ENCODE measurements around the gene TSHZ2.
"Not testable (repeated sequence)": the region's sequence is repeated elsewhere in the genome, so short reads cannot be mapped to it uniquely, and the experiment has no call there.

The TSHZ2 gene

DNA sequence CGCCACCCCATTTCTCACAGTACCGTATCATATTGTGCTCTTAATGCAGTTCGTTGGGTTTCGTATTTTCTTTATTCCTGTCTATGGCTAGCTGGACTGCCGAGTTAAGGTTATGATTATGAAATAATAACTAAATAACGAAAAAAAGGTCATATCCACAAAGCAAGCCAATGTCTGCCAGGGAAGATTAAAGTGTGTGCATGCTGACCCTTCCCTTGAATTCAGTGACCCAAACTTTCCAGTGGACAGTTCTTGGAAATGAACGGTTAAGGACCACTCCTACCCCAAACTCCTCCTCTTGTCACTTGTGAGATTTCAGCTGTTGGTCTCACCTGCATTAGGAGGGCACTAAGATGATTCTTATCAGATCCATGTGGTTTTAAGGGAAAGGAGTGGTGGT lies 449.9 kb downstream of the TSHZ2 start:
- no peak for DNase-seq (ENCODE audit: low spot score)

DNA sequence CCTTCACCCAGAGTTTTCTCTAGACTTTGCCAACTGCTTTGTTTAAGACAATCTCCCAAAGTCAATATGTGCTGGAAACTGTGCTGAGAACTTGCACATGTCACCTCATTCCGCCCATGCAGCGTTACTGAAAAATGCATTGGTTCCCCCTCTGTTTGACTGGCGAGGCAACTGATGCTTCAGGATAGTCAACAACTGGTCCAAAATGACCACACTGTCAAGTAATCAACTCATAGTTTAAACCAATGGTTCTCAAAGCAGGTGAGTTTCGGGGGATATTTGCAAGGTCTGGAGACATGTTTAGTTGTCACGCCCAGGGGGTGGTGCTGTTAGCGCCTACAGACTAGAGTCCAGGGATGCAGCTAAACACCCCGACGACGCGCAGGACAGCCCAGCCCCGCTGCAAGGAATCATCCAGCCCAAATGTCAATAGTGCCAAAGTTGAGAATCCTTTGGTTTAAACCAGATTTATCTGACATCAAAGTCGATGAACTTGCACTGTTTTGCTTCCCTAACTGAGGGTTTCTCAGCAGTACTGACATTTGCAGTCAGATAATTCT lies 451.5 kb downstream of the TSHZ2 start:
- DNase-seq (ENCODE audit: low spot score), result no peak

- DNase-seq (ENCODE audit: low spot score), result no peak
These were observed 453.3 kb downstream of the TSHZ2 start for GRCh38 chr20:53425481-53425880.

GRCh38 chr20:53425941-53426340 lies 453.8 kb downstream of the TSHZ2 start:
- DNase-seq (ENCODE audit: low spot score), result no peak

DNA sequence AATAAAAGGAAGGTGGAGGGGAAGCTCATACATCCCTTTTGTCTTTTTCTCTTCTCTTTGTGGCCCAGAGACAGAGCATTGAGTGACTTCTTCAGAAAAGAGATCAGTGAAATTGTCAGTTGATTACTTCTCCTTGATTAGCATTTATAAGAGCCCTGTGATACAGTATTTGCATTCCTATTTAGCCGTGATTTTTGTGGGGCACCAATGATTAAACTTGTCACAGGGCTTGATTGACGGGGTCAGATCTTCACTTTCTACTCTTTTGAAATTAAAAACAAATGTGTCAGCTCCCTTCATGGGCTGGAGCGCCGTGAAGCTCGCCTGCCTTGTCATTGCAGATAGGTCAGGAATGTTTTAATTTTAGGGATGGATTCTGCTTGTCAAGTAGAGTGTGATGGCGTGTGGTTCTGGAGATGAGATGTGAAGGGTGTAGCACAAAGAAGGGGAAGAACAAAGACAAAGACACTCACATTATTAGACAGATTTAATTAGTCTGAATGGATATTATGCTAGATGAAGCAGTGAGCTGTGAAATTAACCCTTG lies 454.7 kb downstream of the TSHZ2 start:
- no peak for DNase-seq (ENCODE audit: low spot score)

DNA sequence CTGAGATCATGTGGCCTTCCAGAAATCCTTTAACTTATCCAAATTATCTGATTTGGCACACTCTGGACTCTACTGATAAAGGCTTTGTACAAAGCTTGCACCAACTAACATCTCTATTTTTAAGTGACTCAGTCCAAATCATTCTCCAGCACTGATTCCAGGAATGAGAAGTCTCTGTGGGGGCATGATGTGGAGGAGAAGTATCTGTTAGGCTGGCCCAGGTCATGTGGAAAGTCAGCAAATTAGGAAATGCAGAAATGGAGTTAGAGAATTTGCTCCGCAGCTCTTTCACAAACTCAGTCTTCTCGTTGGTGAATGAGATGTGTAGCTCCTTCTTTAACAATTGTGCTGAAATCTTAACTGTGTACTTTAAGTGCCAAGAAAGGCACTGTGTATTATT lies 455.8 kb downstream of the TSHZ2 start:
- DNase-seq (ENCODE audit: low spot score), result no peak

GRCh38 chr20:53428588-53428987 lies 456.4 kb downstream of the TSHZ2 start:
- no peak for DNase-seq (ENCODE audit: low spot score)

DNA sequence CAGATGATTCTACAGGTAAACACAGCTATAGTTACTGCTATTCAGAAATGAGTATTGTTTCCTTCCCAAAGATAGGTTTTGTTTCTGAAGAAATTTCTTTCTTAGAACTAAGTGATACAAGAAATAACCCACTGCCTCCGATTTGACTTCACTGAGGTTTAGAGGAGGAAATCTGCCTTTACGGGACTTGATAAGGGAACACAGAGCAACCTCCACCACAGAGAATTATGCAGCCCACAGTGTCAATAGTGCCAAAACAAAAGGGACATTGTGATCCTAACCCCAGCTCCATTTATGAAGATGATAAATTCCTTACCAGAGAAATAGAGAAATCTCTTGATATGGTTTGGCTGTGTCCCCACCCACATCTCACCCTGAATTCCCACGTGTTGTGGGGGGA lies 456.8 kb downstream of the TSHZ2 start:
- no peak for DNase-seq (ENCODE audit: low spot score)

DNA sequence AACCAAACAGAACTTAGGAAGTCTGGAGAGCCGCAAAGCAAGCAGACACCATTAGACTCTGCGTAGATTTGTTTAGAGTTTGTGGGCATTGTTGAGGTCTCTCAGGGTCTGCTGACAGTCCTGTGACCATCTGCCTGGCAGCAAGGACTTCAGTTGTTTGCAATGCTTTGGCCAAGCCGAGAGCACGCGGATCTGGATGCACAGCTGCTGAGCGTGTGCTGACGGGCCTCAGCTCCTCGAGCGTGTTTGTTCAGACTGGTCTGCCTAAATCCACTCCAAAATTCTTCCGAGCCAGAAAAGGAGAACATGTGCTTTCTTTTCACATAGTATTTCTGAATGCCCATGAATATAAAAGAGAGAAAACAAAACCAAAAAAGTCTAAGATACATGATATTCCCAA lies 462.5 kb downstream of the TSHZ2 start:
- DNase-seq (ENCODE audit: low spot score), result no peak

- DNase-seq (ENCODE audit: low spot score), result not testable (repeated sequence)
These were observed 464.8 kb downstream of the TSHZ2 start for GRCh38 chr20:53436927-53437326.

DNA sequence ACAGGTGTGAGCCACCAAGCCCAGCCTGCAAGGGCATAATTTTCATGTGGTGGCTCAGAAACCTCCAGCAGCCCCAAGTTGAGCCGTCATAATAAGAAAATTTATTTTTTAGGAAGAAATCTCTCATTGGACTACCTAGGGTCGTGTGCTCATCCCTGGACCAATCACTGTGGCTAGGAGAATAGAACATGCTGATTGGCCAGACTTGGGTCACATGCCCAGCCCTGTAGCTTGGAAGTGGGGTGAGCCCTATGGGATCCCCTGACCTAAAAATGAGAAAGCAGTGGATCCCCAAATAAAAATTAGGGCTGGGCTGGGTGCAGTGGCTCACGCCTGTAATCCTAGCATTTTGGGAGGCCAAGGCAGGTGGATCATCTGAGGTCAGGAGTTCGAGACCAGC lies 466.2 kb downstream of the TSHZ2 start:
- no peak for DNase-seq (ENCODE audit: low spot score)

DNA sequence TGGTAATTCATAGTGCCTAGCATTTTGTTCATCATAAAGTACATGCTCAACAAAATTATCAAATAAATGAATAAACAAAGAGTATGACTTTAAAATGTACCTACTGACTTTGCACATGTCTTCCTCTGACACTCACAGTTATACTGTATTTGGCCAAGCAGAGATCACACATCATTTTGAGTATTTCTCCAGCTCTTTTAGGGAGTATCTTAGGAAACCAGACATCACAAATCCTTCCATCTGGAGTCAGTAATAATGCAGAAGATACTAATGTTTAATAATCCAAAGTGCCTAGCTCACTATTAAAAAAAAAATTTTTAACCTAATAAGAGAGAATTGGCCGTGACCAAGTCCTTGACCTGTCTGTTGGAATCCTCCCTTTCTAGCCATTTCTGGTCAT lies 466.9 kb downstream of the TSHZ2 start:
- no peak for DNase-seq (ENCODE audit: low spot score)

GRCh38 chr20:53439616-53440015 lies 467.5 kb downstream of the TSHZ2 start:
- DNase-seq (ENCODE audit: low spot score), result no peak

GRCh38 chr20:53444401-53445149 lies 472.4 kb downstream of the TSHZ2 start:
- no peak for DNase-seq (ENCODE audit: low spot score)

DNA sequence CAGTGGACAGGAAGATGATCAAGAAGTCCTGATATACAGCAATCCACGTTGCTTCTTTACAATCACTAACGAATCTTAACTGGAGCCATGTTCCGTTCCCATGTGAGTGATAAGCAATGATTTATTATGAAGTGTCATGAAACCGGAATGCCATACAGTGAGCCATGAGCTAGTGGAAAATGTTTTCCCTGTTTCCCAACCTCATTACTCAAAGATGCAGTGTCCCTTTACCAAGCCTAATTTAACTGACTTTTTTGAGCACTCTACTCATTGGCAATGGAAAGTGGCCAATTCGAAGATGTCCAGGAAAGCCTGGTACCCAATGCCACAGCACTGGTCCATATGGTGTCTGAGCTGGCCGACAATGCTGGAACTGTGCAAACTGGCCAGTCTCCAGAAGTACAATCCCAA lies 473.2 kb downstream of the TSHZ2 start:
- DNase-seq (ENCODE audit: low spot score), result no peak

GRCh38 chr20:53445932-53446331 lies 473.8 kb downstream of the TSHZ2 start:
- no peak for DNase-seq (ENCODE audit: low spot score)

DNA sequence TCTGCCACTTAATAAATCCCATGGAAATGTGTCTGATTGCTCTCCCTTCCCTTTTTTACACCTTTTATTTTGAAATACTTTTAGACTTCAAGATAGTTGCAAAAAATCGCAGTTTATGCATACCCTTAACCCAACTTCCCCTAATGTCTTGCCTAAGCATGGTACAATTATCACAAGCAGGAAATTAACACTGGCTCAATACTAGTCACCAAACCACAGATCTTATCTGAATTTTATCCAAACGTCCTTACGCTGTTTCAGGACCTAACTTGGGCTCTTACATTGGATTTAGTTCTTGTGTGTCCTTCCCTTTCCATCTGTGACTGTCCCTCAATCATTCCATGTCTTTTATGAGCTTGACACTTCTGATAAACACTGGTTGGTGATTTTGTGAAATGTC lies 475.2 kb downstream of the TSHZ2 start:
- no peak for DNase-seq (ENCODE audit: low spot score)

GRCh38 chr20:53448426-53448825 lies 476.3 kb downstream of the TSHZ2 start:
- DNase-seq (ENCODE audit: low spot score), result no peak

DNA sequence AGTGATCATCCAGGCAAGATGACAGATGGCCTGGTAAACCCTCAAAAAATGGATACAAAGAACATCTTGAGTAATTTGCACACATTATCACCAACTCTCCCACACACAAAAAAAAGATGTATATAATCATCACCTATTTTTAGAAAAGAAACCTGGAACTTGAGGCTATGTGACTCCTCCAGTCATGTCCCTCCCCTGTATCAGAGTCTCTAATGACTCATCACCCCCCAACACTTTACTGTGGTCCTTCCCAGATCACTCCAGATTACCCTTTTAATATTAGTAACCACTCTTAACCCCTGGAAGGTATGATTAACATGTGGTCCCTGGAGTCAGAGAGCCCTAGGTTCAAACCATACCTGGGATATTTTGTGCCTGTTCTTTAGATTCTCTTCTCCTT lies 476.7 kb downstream of the TSHZ2 start:
- no peak for DNase-seq (ENCODE audit: low spot score)

DNA sequence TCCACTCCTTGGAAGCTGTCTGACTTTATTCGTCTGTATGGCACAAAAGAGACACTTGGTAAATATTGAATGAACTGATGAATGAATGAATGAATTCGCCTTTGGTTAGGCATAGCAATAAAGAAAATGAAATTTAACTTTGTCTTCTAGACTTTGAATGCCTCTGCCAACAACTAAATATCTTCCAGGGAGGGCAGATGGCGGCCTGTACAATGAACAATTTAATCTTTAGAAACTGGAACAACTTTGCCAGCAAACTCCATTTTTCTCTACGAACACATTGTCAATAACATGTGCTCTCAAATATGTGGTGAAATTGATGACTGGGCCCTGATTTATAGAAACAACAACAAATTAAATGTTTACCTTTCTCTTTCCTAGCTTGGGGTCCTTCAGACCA lies 480.9 kb downstream of the TSHZ2 start:
- DNase-seq (ENCODE audit: low spot score), result no peak

DNA sequence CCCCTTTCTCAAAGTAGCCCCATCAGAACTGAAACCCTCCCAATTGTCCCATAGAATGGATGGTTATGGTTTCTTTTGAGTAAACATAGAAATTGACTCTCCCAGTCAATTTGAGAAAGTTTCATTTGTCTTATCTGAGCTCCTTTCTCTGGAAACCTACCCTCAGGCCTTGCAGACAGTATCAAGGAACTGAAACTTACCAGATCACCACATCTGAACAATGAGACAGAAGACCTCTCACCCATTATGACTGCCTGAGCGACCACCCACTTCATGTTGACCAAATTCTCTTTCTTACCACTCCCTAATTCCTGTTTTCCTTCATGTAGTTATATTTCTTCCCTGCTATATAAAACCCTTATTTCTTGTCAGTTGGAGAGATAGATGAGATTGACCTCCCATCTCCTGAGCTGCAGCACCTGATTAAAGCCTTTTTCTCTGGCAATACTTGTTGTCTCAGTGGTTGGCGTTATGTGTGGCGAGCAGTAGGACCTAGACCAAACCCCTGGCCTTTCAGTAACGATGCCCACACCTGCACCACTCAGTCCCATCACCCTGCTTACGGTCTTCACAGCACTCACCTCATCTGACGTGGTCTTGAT lies 482.6 kb downstream of the TSHZ2 start:
- no peak for DNase-seq (ENCODE audit: low spot score)

- no peak for DNase-seq (ENCODE audit: low spot score)
These were observed 491.2 kb downstream of the TSHZ2 start for GRCh38 chr20:53463101-53463972.
